Loucy (cell line): ENCODE data around the gene CELSR2.

Source experiments
- H2AFZ ChIP-seq: fragments of 200-600 bp; sonication (generic); 2 replicates; pipeline ENCODE4 v1.6.0; 2016; ENCODE audit warnings: antibody characterized with exemption, mild to moderate bottlenecking, low read length, moderate library complexity
- H3F3A ChIP-seq: fragments of 200-600 bp; 2 replicates; pipeline ENCODE4 v1.6.0; 2016; ENCODE audit warnings: antibody characterized with exemption, low read depth, mild to moderate bottlenecking
- H3K27me3 ChIP-seq: fragments of 200-600 bp; sonication (generic); 2 replicates; pipeline ENCODE4 v1.6.1; 2014; ENCODE audit warnings: low read length, mild to moderate bottlenecking; ENCODE audit not compliant: insufficient read depth, poor library complexity, severe bottlenecking
- H3K36me3 ChIP-seq: fragments of 200-600 bp; sonication (generic); 2 replicates; pipeline ENCODE4 v1.6.1; 2016; ENCODE audit warnings: low read length; ENCODE audit not compliant: insufficient read depth
- H3K4me1 ChIP-seq: fragments of 200-600 bp; sonication (generic); 2 replicates; pipeline ENCODE4 v1.5.1; 2014; ENCODE audit warnings: low read length, mild to moderate bottlenecking; ENCODE audit not compliant: insufficient read depth, poor library complexity, severe bottlenecking
- H3K4me2 ChIP-seq: fragments of 200-600 bp; sonication (generic); 2 replicates; pipeline ENCODE4 v1.6.0; 2014; ENCODE audit warnings: antibody characterized with exemption, low read length, low read depth, mild to moderate bottlenecking; ENCODE audit not compliant: poor library complexity, severe bottlenecking
- H3K4me3 ChIP-seq: fragments of 200-600 bp; sonication (generic); 2 replicates; pipeline ENCODE4 v1.5.1; 2014; ENCODE audit warnings: low read length, mild to moderate bottlenecking, mixed read lengths; ENCODE audit not compliant: poor library complexity, severe bottlenecking
- H3K79me2 ChIP-seq: fragments of 200-600 bp; sonication (generic); 2 replicates; pipeline ENCODE4 v1.6.1; 2014; ENCODE audit warnings: low read length; ENCODE audit not compliant: insufficient read depth
- H3K9ac ChIP-seq: fragments of 200-600 bp; sonication (generic); 2 replicates; pipeline ENCODE4 v1.6.0; 2014; ENCODE audit warnings: mild to moderate bottlenecking, low read depth, low read length, moderate library complexity; ENCODE audit not compliant: poor library complexity, severe bottlenecking
- H3K9me2 ChIP-seq: fragments of 200-600 bp; sonication (generic); replicated peaks from 2 replicates; pipeline ENCODE4 v1.6.1; 2016; ENCODE audit warnings: low read depth, low read length, mixed read lengths
- H3K9me3 ChIP-seq: fragments of 200-600 bp; sonication (generic); 2 replicates; pipeline ENCODE4 v1.6.1; 2014; ENCODE audit warnings: mild to moderate bottlenecking, antibody characterized with exemption, low read length, low read depth; ENCODE audit not compliant: insufficient read depth
- H4K20me1 ChIP-seq: fragments of 200-600 bp; sonication (generic); 2 replicates; pipeline ENCODE4 v1.6.0; 2014; ENCODE audit warnings: antibody characterized with exemption, low read length, mild to moderate bottlenecking; ENCODE audit not compliant: insufficient read depth, poor library complexity, severe bottlenecking
- EZH2phosphoT487 ChIP-seq: fragments of 200-600 bp; IDR thresholded peaks from 2 replicates; pipeline ENCODE4 v1.6.1; 2018; ENCODE audit warnings: antibody characterized with exemption, mild to moderate bottlenecking, moderate library complexity, borderline replicate concordance
- TF ChIP-seq, protein P1 (sequence below): fragments of 200-600 bp; sonication (generic); conservative IDR thresholded peaks from 2 replicates; pipeline ENCODE4 v1.5.1; 2014; ENCODE audit warnings: mild to moderate bottlenecking, antibody characterized with exemption, low read length

Gene CELSR2

DNA sequence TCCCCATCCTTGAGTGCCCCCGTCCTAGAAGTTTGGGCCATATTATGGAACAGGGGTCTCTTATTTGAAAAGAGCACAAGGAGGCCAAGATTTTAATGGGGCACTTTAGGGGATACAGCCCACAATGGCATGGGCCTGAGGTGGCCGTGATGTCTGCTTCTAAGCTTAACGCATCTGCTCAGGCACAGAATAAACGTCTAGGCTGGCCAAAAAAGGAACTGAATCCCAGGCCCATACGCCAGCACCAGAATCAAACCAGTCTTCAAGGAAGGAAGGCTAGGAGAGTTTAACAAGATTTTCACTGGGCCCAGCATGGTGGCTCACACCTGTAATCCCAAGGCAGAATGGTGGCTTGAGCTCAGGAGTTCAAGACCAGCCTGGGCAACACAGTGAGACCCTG, 44.9 kb upstream of the CELSR2 start:
- no peaks in the 10 kb centered on the region for H4K20me1 ChIP-seq
- no peak overlapping the region for H2AFZ ChIP-seq
- no peaks in the 10 kb centered on the region for H3K79me2 ChIP-seq
- no peaks in the 10 kb centered on the region for H3F3A ChIP-seq
- H3K36me3 ChIP-seq = no peaks in the 10 kb centered on the region
- H3K4me2 ChIP-seq = no peak overlapping the region
- H3K27me3 ChIP-seq = peaks cover 54% of the 10 kb centered on the region
- no peaks in the 10 kb centered on the region for H3K9me2 ChIP-seq
- H3K9me3 ChIP-seq = no peaks in the 10 kb centered on the region
- H3K9ac ChIP-seq = no peak overlapping the region
- no peak for TF ChIP-seq EZH2phosphoT487
- TF ChIP-seq, protein P1, sequence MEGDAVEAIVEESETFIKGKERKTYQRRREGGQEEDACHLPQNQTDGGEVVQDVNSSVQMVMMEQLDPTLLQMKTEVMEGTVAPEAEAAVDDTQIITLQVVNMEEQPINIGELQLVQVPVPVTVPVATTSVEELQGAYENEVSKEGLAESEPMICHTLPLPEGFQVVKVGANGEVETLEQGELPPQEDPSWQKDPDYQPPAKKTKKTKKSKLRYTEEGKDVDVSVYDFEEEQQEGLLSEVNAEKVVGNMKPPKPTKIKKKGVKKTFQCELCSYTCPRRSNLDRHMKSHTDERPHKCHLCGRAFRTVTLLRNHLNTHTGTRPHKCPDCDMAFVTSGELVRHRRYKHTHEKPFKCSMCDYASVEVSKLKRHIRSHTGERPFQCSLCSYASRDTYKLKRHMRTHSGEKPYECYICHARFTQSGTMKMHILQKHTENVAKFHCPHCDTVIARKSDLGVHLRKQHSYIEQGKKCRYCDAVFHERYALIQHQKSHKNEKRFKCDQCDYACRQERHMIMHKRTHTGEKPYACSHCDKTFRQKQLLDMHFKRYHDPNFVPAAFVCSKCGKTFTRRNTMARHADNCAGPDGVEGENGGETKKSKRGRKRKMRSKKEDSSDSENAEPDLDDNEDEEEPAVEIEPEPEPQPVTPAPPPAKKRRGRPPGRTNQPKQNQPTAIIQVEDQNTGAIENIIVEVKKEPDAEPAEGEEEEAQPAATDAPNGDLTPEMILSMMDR = no peak
- no peak overlapping the region for H3K4me3 ChIP-seq
- H3K4me1 ChIP-seq = peaks cover 16% of the 10 kb centered on the region

DNA sequence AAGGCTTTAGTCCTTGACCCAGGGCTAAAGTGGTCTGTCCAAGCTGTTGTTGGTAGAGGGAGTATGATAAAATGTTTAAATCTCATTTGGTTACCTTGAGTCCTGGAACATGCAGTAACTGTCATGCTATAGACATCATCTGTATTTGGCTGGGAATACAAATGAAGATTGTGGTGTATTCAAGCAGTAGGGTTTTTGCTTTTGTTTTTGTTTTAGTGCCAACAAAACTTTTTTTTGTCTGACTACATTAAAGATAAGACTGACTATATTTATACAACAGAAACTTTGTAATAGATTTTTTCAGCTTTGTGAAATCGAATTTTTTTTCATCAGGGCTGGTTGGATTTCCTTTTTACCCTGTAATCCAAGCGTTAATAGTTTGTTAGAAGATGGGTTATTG, 43.0 kb upstream of the CELSR2 start:
- Histone ChIP-seq H3K9ac (no peak overlapping the region), H3K9me2 (no peaks in the 10 kb centered on the region), H3K4me3 (no peak overlapping the region), H3K79me2 (no peaks in the 10 kb centered on the region), H4K20me1 (no peaks in the 10 kb centered on the region), H3F3A (no peaks in the 10 kb centered on the region), H3K27me3 (peaks cover 67% of the 10 kb centered on the region), H3K9me3 (no peaks in the 10 kb centered on the region), H3K4me2 (no peak overlapping the region), H3K36me3 (no peaks in the 10 kb centered on the region), H2AFZ (no peak overlapping the region), H3K4me1 (peaks cover 12% of the 10 kb centered on the region)
- TF ChIP-seq, protein P1 = no peak
- no peak for TF ChIP-seq EZH2phosphoT487

DNA sequence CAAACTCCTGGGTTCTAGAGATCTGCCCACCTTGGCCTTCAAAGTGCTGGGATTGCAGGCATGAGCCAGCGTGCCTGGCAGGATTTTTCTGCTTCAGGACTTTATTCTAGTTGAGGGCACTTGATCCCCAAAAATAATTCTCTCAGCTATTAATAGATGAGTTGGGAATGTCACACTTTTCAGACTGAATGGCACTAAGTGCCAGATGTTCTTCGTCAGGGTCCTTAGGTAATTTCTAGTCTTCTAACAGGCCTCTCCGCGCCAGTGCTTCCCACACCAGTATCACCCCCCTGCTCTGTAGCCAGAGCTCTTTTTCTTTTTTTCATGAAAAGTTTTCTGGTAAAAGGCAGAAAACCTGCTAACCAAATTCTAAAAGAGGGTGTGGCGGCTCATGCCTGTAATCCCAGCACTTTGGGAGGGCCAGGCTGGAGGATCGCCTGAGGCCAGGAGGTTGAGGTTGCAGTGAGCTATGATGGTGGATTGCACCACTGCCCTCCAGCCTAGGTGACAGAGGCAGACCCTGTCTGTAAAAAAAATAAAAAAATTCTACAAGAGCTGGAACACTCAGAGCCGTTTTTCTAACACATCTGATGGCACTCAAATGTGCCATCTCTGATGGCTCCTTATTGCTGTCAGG, 41.8 kb upstream of the CELSR2 start:
- Histone ChIP-seq H2AFZ (no peak overlapping the region), H3F3A (no peaks in the 10 kb centered on the region), H3K9me3 (no peaks in the 10 kb centered on the region), H3K4me2 (no peak overlapping the region), H4K20me1 (no peaks in the 10 kb centered on the region), H3K9me2 (no peaks in the 10 kb centered on the region), H3K36me3 (no peaks in the 10 kb centered on the region), H3K27me3 (peaks cover 65% of the 10 kb centered on the region), H3K4me1 (peaks cover 12% of the 10 kb centered on the region), H3K9ac (no peak overlapping the region), H3K4me3 (no peak overlapping the region), H3K79me2 (no peaks in the 10 kb centered on the region)
- TF ChIP-seq EZH2phosphoT487 = no peak
- TF ChIP-seq, protein P1 = no peak
